Forelimb muscle (tissue), 1 donor: ENCODE results near the gene KDM5A. TPM values are rescaled to one million over a fixed set of nuclear protein-coding genes. Genes with fewer than 3 reads are reported as not detected.
"Not testable (repeated sequence)": the region's sequence is repeated elsewhere in the genome, so short reads cannot be mapped to it uniquely, and the experiment has no call there.

ENCODE experiments used
- DNase-seq: peaks from one replicate; pipeline ENCODE4 v3.0.0-alpha.2; 2013; ENCODE audit warnings: low read depth
- polyA plus RNA-seq: library from polyadenylated mRNA; unstranded; fragments of 120-200 nt; gene quantifications from one replicate; pipeline ENCODE4 v1.2.1, GENCODE V29; 2013; ENCODE audit not compliant: insufficient read length

Gene KDM5A
- polyA plus RNA-seq, 1 donor = 20.7 TPM

- no peak for DNase-seq
These were observed 150.3 kb downstream of the KDM5A start for GRCh38 chr12:238736-239398.

GRCh38 chr12:238116-238515 is 151.0 kb downstream of the KDM5A start:
- no peak for DNase-seq

GRCh38 chr12:237026-237815 is 151.9 kb downstream of the KDM5A start:
- no peak for DNase-seq

GRCh38 chr12:236445-236844 is 152.7 kb downstream of the KDM5A start:
- DNase-seq = no peak

GRCh38 chr12:235967-236366 is 153.2 kb downstream of the KDM5A start:
- not testable (repeated sequence) for DNase-seq

- no peak for DNase-seq
These were observed 154.2 kb downstream of the KDM5A start for GRCh38 chr12:234891-235415.

- DNase-seq = no peak
These were observed 155.1 kb downstream of the KDM5A start for GRCh38 chr12:234019-234418.

- DNase-seq = no peak
These were observed 155.5 kb downstream of the KDM5A start for GRCh38 chr12:233615-233968.

GRCh38 chr12:232731-233614 is 156.1 kb downstream of the KDM5A start:
- no peak for DNase-seq

- no peak for DNase-seq
These were observed 158.0 kb downstream of the KDM5A start for GRCh38 chr12:230925-231671.

Other genes starting within 250 kb of the KDM5A start
- gene SLC6A12, start 175.2 kb downstream of the KDM5A start, polyA plus RNA-seq = 0.90 TPM
- 3.1 TPM for gene SLC6A13, start 126.5 kb downstream of the KDM5A start, polyA plus RNA-seq
- 9.7 TPM for gene CCDC77, start 12.3 kb upstream of the KDM5A start, polyA plus RNA-seq
- gene B4GALNT3, start 70.6 kb upstream of the KDM5A start, polyA plus RNA-seq = 13.8 TPM